ENCODE results near the gene ZNF217. TPM values are rescaled to one million over a fixed set of nuclear protein-coding genes. Genes with fewer than 3 reads are reported as not detected.
A peak's percentile ranks its signal among the peaks of the same experiment; 100 is the strongest.

Gene ZNF217
- total RNA-seq, 1 donor from 2014 or later, result 44.8 TPM

DNA sequence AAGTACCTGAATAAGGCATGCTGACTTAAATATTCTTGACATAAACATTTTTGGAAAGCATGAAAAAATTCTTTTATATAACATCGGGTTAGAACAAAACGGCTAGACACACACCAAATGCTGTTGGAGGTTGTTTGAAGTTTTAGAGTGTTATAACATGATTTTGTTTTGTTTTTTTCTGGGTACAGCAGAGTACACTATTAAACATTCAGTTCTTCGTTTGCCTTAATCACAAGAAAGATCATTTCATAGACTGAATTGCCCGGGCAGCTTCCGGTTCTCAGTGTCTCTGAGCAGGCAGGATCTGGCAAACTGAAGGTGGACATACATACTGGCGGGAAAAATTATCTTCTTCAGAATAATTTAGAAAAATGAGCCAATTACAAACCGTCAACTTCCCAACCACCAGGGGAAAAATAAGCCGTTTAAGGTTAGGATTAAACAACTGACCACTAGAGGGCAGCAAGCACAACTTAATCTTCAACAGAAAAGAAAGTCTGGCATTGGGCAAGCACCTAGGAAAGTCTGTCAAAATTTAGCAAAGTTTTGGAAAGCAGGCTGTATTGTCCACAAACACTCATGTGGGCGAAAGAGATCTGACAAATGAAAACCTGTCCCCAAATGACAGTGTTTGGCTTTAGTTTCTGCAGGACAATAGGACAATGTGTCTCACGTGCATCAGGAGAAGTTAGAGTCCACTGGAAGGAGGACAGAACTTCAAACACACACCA, 15.0 kb downstream of the ZNF217 start:
- Histone ChIP-seq H3K9me3 (no peaks in the 10 kb centered on the region), H3K36me3 (peaks cover 66% of the 10 kb centered on the region), H3K4me3 (peak overlapping the region; percentile 37), H3K27me3 (ENCODE audit: low read depth) (no peaks in the 10 kb centered on the region), H3K4me1 (peaks cover 62% of the 10 kb centered on the region), H3K27ac (peak overlapping the region; percentile 74)
- intact Hi-C loops (cut with DNase I), result loop anchor here (10.0 kb wide), 1 partner anchor 336 kb away; no protein-coding TSS in a partner anchor
- ATAC-seq (peak; percentile 78 to 80), DNase-seq (no peak)
- TF ChIP-seq CTCF (IDR thresholded peaks at IDR 0.05), result peak; percentile 80

DNA sequence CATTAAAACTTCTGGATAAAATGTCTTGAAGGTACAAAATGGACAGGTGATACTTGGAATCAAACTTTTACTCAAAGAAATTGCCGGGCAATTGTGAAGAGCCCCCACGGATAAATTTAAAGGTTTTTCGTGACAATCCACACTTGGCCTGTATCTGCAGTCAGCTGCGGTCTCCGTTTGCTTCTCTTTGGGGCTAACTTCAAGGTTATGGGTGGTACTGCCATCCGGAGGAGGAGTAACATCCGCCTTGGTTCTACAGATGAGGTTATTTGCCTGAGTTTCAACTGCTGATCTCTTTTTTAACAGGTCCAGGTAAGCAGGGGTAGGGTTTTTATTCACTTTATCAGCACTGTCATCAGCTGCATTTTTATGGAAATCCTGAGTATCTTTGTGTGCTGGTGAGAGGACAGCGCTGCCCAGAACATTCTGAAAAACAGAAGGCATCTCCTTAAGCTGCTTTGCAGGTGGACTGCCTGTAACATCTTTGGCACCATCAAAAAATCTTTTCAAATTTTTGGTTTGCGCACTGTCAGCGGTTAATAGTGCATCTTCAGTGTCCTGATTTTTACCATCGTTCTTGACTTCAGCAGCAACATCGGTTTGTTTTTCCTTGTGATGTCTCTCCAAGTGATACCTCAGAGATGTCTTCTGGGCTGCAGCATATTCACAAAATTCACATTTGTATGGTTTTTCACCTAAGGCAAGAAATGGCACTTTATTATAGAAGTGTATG, 16.9 kb downstream of the ZNF217 start:
- DNase-seq (no peak), ATAC-seq (no peak)
- H3K4me3 ChIP-seq, result no peak overlapping the region
- H3K27ac ChIP-seq, result no peak overlapping the region
- intact Hi-C loops (cut with DNase I), result loop anchor here (10.0 kb wide), 1 partner anchor 338 kb away; no protein-coding TSS in a partner anchor
- peaks cover 74% of the 10 kb centered on the region for H3K36me3 ChIP-seq
- H3K4me1 ChIP-seq, result peaks cover 47% of the 10 kb centered on the region
- no peaks in the 10 kb centered on the region for H3K27me3 ChIP-seq (ENCODE audit: low read depth)
- no peaks in the 10 kb centered on the region for H3K9me3 ChIP-seq
- no peak for TF ChIP-seq CTCF (IDR thresholded peaks at IDR 0.05)

DNA sequence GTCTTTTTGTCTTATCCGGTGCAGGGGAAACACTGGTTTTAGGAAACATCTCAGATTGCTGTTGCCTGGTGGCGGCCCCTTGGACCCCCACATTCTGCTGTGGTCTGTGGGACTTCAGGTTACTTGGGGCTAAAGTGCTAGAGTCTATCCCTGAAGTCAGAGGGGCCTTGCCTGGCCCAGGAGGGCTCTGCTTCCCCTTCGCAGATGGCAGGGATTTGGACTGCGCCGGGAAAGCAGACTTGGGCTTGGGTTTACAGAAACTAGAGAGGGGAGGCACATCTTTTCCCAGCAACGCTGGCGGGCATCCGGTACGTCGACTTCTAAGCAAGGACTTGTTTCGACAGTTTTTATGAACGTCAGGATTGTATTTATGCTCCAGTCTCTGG, 17.5 kb downstream of the ZNF217 start:
- TF ChIP-seq CTCF (IDR thresholded peaks at IDR 0.05), result no peak
- Histone ChIP-seq H3K9me3 (no peaks in the 10 kb centered on the region), H3K4me1 (peaks cover 42% of the 10 kb centered on the region), H3K27me3 (ENCODE audit: low read depth) (no peaks in the 10 kb centered on the region), H3K27ac (no peak overlapping the region), H3K36me3 (peaks cover 74% of the 10 kb centered on the region), H3K4me3 (no peak overlapping the region)
- ATAC-seq (no peak), DNase-seq (no peak)
- intact Hi-C loops (cut with DNase I), result loop anchor here (10.0 kb wide), 1 partner anchor 339 kb away; no protein-coding TSS in a partner anchor

- H3K27ac ChIP-seq, result no peak overlapping the region
- no peak overlapping the region for H3K4me3 ChIP-seq
- H3K9me3 ChIP-seq, result no peaks in the 10 kb centered on the region
- intact Hi-C loops (cut with DNase I), result loop anchor here (10.0 kb wide), 1 partner anchor 339 kb away; no protein-coding TSS in a partner anchor
- TF ChIP-seq CTCF (IDR thresholded peaks at IDR 0.05), result no peak
- ATAC-seq, result no peak
- peaks cover 36% of the 10 kb centered on the region for H3K4me1 ChIP-seq
- no peaks in the 10 kb centered on the region for H3K27me3 ChIP-seq (ENCODE audit: low read depth)
- DNase-seq, result no peak
- peaks cover 75% of the 10 kb centered on the region for H3K36me3 ChIP-seq
These were observed 18.0 kb downstream of the ZNF217 start for GRCh38 chr20:53575481-53576194.

DNA sequence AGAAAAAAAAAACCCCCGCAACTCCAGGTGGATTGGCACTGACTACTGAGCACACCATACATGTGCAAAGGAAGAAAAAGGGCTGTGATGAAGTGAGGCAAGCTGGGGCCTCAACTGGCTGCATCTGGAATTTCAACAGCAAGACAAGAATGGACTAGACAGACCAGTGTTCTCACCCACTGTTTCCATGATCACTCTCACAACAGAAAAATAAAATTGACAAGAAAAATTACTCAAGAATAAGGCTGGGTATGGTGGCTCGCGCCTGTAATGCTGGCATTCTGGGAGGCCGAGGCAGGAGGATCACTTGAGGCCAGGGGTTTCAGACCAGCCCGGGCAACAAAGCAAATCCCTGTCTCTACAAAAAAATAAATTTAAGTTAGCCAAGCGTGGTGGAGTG, 18.8 kb downstream of the ZNF217 start:
- Histone ChIP-seq H3K27me3 (ENCODE audit: low read depth) (no peaks in the 10 kb centered on the region), H3K36me3 (peaks cover 83% of the 10 kb centered on the region), H3K9me3 (no peaks in the 10 kb centered on the region), H3K4me1 (peaks cover 28% of the 10 kb centered on the region), H3K4me3 (no peak overlapping the region), H3K27ac (no peak overlapping the region)
- DNase-seq (no peak), ATAC-seq (no peak)
- intact Hi-C loops (cut with DNase I), result loop anchor here (10.0 kb wide), 1 partner anchor 340 kb away; no protein-coding TSS in a partner anchor
- TF ChIP-seq CTCF (IDR thresholded peaks at IDR 0.05), result no peak
